ENCODE measurements around the gene CD38. TPM values are rescaled to one million over a fixed set of nuclear protein-coding genes. Genes with fewer than 3 reads are reported as not detected.

CD38 gene
- total RNA-seq, 1 experiment from 2014 or later, result 0.07 TPM

DNA sequence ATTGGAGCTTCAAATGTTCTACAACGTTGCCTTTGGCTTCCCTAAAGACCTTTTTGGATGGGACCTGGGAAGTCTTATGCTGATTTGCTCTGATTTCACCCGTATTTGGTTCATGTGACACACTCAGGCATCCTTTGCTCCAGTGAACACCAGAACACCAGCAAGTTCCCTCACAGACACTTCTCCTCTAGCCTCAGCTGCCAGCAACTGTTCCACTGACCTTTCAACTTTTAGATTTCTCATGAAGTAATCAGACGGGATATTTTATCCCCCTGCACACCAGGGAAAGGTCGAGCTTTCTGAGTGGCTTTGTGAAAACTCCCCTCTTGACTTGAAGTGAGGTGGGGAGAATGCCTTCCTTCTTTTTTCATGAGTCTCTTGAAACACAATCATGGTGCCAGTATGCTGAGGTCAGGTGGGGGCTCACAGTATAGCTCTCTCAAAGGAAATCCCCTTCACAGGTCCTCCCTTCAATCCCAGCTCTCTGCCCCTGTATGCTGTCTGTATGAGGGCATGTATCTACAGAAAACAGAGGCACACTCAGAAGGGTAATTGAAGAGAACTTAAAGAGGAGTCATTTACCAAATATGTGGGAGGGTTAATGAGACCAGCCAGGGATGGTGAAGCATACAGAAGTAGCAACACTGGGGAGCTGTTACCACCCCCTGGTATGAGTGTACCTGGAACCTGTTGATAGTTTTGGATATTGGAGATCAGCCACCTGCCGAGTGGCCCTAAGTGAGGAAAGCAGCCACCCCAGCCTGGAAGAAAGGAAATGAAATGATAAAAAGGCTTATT lies 97.7 kb downstream of the CD38 start:
- Histone ChIP-seq H3K23me2 (ENCODE audit: insufficient read length, low read depth, low read length, poor library complexity, severe bottlenecking) (no peaks in the 10 kb centered on the region), H3K18ac (ENCODE audit: insufficient read length, low read depth, low read length) (no peak overlapping the region), H2AFZ (ENCODE audit: low read length) (no peak overlapping the region), H2AK5ac (ENCODE audit: insufficient read length, low read length) (no peak overlapping the region), H2BK12ac (ENCODE audit: insufficient read length, low read depth, low read length) (no peak overlapping the region), H3K79me2 (ENCODE audit: insufficient read depth, low read length) (no peaks in the 10 kb centered on the region), H3K9me3 (ENCODE audit: control insufficient read depth, low read depth, low read length) (no peaks in the 10 kb centered on the region), H2BK15ac (ENCODE audit: low read depth, low read length) (no peak overlapping the region), H2BK20ac (ENCODE audit: low read depth, low read length, poor library complexity, severe bottlenecking) (no peak overlapping the region), H3K56ac (ENCODE audit: insufficient read length, low read depth, low read length) (no peak overlapping the region), H3T11ph (ENCODE audit: low read length) (no peak overlapping the region), H3K23ac (ENCODE audit: insufficient read length, low read depth, low read length) (no peak overlapping the region), H4K91ac (ENCODE audit: insufficient read length, low read depth, low read length) (no peak overlapping the region), H3K14ac (ENCODE audit: insufficient read depth, low read length) (no peak overlapping the region), H3K79me1 (ENCODE audit: insufficient read depth, low read depth, low read length, poor library complexity, severe bottlenecking) (no peaks in the 10 kb centered on the region), H4K8ac (replicated peaks; ENCODE audit: insufficient read length, low read depth, low read length) (no peak overlapping the region), H3K4me2 (ENCODE audit: insufficient read depth, insufficient read length, low read length) (no peak overlapping the region), H2BK120ac (ENCODE audit: low read depth, low read length, poor library complexity, severe bottlenecking) (no peak overlapping the region), H3K27me3 (ENCODE audit: insufficient read depth, low read length) (no peaks in the 10 kb centered on the region), H2BK5ac (ENCODE audit: insufficient read length, low read length) (no peak overlapping the region), H3K9ac (ENCODE audit: extremely low read depth, insufficient read length, low read length) (no peak overlapping the region), H4K20me1 (ENCODE audit: control insufficient read depth, insufficient read depth, insufficient read length) (no peaks in the 10 kb centered on the region), H3K4me1 (ENCODE audit: insufficient read depth, low read length) (no peaks in the 10 kb centered on the region), H3K27ac (ENCODE audit: insufficient read length, low read depth, low read length) (no peak overlapping the region), H4K5ac (ENCODE audit: insufficient read length, low read depth, low read length) (no peak overlapping the region), H3K4ac (ENCODE audit: low read depth, low read length) (no peak overlapping the region)
- Mint-ChIP-seq H3K4me1 (no peaks in the 10 kb centered on the region), H3K27me3 (ENCODE audit: low read depth) (peaks cover 3% of the 10 kb centered on the region), H3K27ac (no peak overlapping the region), H3K9me3 (peaks cover 11 to 16% of the 10 kb centered on the region in 2 experiments), H3K36me3 (ENCODE audit: insufficient read depth in 1 of 3, low read depth in 3 of 3) (peaks cover 2 to 17% (median 10%) of the 10 kb centered on the region in 3 experiments; a peak in 6 of 7 replicates), H3K4me3 (no peak overlapping the region)
- TF ChIP-seq, protein P1, sequence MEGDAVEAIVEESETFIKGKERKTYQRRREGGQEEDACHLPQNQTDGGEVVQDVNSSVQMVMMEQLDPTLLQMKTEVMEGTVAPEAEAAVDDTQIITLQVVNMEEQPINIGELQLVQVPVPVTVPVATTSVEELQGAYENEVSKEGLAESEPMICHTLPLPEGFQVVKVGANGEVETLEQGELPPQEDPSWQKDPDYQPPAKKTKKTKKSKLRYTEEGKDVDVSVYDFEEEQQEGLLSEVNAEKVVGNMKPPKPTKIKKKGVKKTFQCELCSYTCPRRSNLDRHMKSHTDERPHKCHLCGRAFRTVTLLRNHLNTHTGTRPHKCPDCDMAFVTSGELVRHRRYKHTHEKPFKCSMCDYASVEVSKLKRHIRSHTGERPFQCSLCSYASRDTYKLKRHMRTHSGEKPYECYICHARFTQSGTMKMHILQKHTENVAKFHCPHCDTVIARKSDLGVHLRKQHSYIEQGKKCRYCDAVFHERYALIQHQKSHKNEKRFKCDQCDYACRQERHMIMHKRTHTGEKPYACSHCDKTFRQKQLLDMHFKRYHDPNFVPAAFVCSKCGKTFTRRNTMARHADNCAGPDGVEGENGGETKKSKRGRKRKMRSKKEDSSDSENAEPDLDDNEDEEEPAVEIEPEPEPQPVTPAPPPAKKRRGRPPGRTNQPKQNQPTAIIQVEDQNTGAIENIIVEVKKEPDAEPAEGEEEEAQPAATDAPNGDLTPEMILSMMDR (conservative IDR thresholded peaks at IDR 0.05), result no peak
- no CpG with 5 or more reads among the region's 5 CpGs for WGBS (ENCODE audit: extremely low coverage, insufficient read length, low lambda C conversion rate)
- no peak for DNase-seq

Measured in H9 (cell line).